Amygdala (tissue), 56 donors: ENCODE results near the gene SLC25A45.
"Not testable (repeated sequence)": the region's sequence is repeated elsewhere in the genome, so short reads cannot be mapped to it uniquely, and the experiment has no call there.

Experiments used
- DNase-seq, 56 donors: peaks; one replicate each; lab custom pipeline; 2025; lab: John Stamatoyannopoulos, UW

Gene SLC25A45

DNA sequence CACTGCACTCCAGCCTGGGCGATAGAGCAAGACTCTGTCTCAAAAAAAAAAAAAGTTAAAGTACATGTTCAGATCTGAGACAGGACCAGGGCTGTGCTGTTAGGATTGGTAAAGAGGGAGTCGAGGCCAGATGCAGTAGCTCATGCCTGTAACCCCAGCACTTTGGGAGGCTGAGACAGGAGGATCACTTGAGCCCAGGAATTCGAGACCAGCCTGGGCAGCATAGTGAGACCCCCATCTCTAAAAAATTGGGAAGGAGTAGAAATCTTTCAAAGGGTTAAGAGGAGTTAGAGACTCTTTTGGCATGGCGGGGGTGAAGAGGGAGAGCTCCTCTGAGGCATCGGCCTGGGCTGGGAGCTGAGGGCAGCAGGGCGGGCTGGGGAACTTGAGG is 11.8 kb downstream of the SLC25A45 start:
- no peak for DNase-seq

- peak in 10 of 56 donors; percentile 10 to 40 (median 19) for DNase-seq
Observed at GRCh38 chr11:65366340-65366773, 16.1 kb downstream of the SLC25A45 start.

DNA sequence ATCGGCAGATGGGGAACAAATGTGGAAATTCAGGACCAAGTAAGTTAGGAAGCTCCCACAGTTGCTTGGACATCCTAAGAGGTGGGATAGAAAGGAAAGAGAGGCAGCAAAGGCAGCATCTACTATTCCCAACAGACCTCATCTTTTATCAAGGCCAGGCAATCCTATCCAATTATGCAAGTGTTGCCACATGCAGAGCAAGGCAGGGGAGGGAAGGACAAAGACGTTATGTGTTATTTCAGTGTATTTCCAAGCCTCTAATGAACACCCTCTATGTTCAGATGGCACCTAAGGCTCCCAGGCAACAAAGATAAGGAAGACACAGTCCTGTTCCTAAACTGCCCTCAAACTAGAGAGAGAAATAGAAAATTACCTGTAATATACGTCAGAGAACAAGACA is 18.7 kb downstream of the SLC25A45 start:
- DNase-seq = no peak

DNA sequence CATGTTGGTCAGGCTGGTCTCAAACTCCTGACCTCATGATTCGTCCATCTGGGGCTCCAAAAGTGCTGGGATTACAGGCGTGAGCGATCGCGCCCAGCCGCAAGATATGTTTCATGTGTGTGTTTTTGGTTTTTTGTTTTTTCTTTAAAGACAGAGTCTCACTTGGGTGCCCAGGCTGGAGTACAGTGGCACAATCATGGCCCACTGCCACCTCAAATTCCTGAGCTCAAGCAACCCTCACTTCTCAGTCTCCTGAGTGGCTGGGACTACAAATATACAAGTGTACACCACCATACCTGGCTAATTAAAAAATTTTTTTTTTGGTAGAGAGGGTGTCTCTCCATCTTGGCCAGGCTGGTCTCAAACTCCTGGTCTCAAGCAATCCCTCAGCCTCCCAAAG is 19.5 kb downstream of the SLC25A45 start:
- no peak for DNase-seq

GRCh38 chr11:65362320-65362931 is 20.0 kb downstream of the SLC25A45 start:
- DNase-seq = no peak

- DNase-seq = no peak
Observed at GRCh38 chr11:65357856-65358356, 24.5 kb downstream of the SLC25A45 start.

- no peak for DNase-seq
Observed at GRCh38 chr11:65356394-65356972, 26.0 kb downstream of the SLC25A45 start.

DNA sequence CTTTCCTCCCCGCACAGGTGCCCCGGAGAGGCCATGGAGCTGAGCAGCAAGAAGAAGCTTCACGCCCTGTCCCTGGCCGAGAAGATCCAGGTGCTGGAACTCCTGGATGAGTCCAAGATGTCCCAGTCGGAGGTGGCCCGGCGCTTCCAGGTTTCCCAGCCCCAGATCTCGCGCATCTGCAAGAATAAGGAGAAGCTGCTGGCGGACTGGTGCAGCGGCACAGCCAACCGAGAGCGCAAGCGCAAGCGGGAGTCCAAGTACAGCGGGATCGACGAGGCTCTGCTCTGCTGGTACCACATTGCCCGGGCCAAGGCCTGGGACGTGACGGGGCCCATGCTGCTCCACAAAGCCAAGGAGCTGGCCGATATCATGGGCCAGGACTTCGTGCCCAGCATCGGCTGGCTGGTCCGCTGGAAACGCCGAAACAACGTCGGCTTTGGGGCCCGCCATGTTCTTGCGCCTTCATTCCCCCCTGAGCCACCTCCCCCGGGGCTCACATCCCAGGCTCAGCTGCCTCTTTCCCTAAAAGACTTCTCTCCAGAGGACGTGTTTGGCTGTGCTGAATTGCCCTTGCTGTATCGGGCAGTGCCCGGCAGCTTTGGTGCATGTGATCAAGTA is 26.6 kb downstream of the SLC25A45 start:
- DNase-seq = peak in 9 of 56 donors; percentile 8 to 39 (median 20)

- DNase-seq = peak in 4 of 56 donors; percentile 18 to 69 (median 36)
Observed at GRCh38 chr11:65355013-65355775, 27.3 kb downstream of the SLC25A45 start.

DNA sequence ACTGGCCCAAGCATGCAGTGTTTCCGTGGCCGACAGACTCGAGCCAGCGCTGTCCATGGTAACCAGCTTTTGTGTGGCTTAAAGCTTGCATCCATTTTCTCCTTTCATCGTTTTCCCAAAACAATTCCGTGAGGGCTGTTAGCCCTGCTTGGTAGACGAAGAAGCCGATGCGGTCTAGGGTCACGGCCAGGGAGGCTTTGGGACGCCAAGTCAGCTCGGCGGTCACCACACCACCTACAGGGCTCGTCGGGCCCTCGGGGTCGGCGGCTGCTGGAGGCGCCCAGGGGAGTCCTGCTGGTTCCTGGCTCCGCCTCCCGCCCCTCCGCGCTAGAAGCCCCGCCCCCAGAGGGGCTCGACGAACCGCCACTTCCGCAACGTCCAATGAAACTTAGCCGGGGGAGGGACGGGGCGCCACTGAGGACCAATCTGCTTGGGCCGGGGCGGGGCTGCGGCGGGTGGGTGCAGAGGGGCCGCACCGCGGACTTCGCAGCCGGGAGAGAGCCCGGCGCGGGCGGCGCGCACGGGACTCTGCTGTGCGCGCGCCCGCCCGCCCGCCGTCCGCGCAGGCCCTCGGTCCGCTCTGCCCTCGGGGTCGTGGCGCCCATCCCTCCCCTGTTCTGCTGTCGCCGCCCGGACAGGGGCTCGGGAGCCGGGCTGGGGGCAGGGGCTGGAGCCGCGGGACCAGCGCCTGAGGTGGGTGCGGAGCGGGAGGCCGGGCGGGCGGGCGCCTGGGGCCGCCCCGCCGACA is 28.0 kb downstream of the SLC25A45 start, which contains the start of gene TIGD3:
Gene TIGD3 (plus strand): TSS at position 487 of the 748 bp plus-strand sequence. CDS start 1,058 bp downstream, outside the sequence.
- peak; percentile 51 to 98 (median 94) for DNase-seq

GRCh38 chr11:65353900-65354264 is 28.6 kb downstream of the SLC25A45 start:
- peak in 12 of 56 donors; percentile 36 to 65 (median 58) for DNase-seq

DNA sequence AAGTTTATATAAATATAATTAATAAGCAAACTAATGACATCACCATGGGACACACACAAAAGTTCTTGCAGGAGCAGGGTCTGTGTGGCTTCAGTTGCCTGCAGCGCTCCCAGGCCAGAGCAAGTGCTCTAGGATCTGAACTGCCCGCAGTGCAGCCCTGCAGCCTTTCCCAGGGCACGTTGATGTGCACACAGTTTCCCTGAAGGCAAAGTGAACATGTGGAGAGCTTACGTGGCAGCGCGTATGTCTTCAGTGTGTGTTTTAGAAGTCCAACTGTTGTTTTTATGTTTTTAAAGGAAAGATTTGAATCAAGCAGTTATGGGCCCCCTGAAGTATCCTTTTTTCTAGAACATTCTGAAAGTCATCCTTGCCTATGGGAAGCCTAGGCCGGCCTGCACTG is 29.1 kb downstream of the SLC25A45 start:
- DNase-seq = no peak

DNA sequence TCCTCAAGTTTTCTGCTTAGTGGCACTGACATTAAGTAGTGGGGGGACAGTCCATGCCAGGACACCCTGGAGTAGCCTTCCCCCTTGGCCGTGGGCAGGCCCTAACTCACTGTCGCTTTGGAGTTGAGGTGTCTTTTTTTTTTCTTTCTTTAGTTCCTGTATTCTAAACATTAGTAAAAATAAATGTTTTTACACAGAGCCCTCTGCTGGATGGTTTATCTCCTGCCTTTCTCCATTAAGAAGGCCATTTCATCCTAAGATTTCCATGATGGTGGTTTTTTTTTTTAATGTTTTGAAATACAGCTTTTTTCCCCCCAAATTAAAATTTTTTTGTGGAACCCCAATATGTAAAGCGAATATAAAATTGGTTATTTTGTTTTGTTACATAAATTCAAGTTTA is 29.7 kb downstream of the SLC25A45 start:
- no peak for DNase-seq

DNA sequence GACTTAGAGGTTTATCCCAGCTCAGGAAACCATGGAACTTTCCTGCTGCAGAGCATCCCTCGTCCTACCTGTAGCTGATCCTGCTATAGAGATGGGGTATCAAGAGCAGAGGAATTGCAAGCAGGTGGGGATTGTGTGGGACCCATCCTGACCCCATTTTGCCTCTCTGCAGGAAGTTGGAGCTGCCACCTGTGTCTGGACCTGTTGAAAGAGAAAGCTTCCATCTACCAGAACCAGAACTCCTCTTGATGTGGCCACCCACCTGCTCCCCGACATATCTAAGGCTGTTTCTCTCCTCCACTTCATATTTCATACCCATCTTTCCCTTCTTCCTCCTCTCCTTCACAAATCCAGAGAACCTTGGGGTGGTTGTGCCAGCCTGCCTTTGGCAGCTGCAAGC is 30.9 kb downstream of the SLC25A45 start:
- DNase-seq = no peak

- no peak for DNase-seq
Observed at GRCh38 chr11:65341856-65342255, 40.6 kb downstream of the SLC25A45 start.

DNA sequence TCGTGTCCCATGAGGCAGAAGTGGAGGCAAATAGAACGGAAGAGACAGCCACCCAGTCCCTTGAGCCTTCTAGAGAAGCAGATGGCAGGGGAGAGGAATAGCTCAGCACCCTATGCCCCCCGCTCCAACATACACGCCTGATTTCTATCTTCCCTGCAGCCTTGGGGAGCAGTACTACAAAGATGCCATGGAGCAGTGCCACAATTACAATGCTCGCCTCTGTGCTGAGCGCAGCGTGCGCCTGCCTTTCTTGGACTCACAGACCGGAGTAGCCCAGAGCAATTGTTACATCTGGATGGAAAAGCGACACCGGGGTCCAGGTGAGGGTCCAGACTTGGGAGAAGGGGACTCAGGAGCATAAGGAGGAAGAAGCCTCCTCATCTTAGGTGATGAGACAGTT is 42.2 kb downstream of the SLC25A45 start:
- DNase-seq = peak in 10 of 56 donors; percentile 14 to 50 (median 32)

GRCh38 chr11:65338676-65339075 is 43.8 kb downstream of the SLC25A45 start:
- no peak for DNase-seq

- no peak for DNase-seq
Observed at GRCh38 chr11:65334696-65335295, 47.6 kb downstream of the SLC25A45 start.

- DNase-seq = not testable (repeated sequence)
Observed at GRCh38 chr11:65332591-65332990, 49.9 kb downstream of the SLC25A45 start.

GRCh38 chr11:65330544-65330943 is 51.9 kb downstream of the SLC25A45 start:
- DNase-seq = no peak
